Esophagus squamous epithelium (tissue), 5 donors: ENCODE data around the gene FIBP. TPM values are rescaled to one million over a fixed set of nuclear protein-coding genes. Genes with fewer than 3 reads are reported as not detected.
"Not testable (repeated sequence)": the region's sequence is repeated elsewhere in the genome, so short reads cannot be mapped to it uniquely, and the experiment has no call there.

Experiments used
- DNase-seq: peaks from one replicate; lab custom pipeline; 2025; lab: John Stamatoyannopoulos, UW
- H3K27ac ChIP-seq, 4 donors: fragments of 200-600 bp; sonication (generic); one replicate each; pipeline ENCODE4 v1.5.1; 2016 to 2019; ENCODE audit warnings: mild to moderate bottlenecking in 1 of 4
- H3K27me3 ChIP-seq, 4 donors: fragments of 200-600 bp; sonication (generic); 1 replicate in 3 of 4; 2 replicates in 1 of 4; pipeline versions ENCODE4 v1.5.1 to v1.6.0; 2017 to 2021; ENCODE audit warnings: antibody characterized with exemption in 1 of 4
- H3K36me3 ChIP-seq, 3 donors: fragments of 200-600 bp; sonication (generic); one replicate each; pipeline ENCODE4 v1.5.1; 2016 to 2019
- H3K4me1 ChIP-seq, 3 donors: fragments of 200-600 bp; sonication (generic); one replicate each; pipeline ENCODE4 v1.5.1; 2017 to 2019
- H3K4me3 ChIP-seq, 4 donors: fragments of 200-600 bp; sonication (generic); 1 replicate in 3 of 4; 2 replicates in 1 of 4; pipeline ENCODE4 v1.5.1; 2016 to 2019; ENCODE audit warnings: mild to moderate bottlenecking in 2 of 4, moderate library complexity in 1 of 4
- H3K9me3 ChIP-seq, 3 donors: fragments of 200-600 bp; sonication (generic); one replicate each; pipeline ENCODE4 v1.5.1; 2016 to 2019
- POLR2A ChIP-seq, 4 donors: fragments of 450-650 bp; IDR thresholded peaks; one replicate each; pipeline ENCODE4 v1.6.1; 2017; ENCODE audit warnings: antibody characterized with exemption in 4 of 4, mild to moderate bottlenecking in 4 of 4, moderate library complexity in 3 of 4
- WGBS, 2 donors: methylation state at CpG; one replicate each; pipeline ENCODE4 v1.1.5; 2018; 5-methylcytosine and 5-hydroxymethylcytosine counted together
- intact Hi-C: fragments of 100-400 bp; cut with DNase I; formaldehyde crosslinking; loops from one replicate; pipeline ENCODE4 v1.15.0; 2022
- total RNA-seq, 4 donors: library from RNA; depleted of rRNA; stranded (reverse); fragments of >200 nt; gene quantifications; one replicate each; pipeline ENCODE4 v1.1.0, GENCODE V29; 2016
- TF ChIP-seq, protein P1 (sequence below), 6 experiments: fragments of 450-650 bp in 4 of 6; fragments of 200-600 bp in 2 of 6; sonication (generic) in 2 of 6; IDR thresholded peaks; one replicate each; pipeline ENCODE4 v1.5.1; 2016 to 2019; ENCODE audit warnings: antibody characterized with exemption in 6 of 6, mild to moderate bottlenecking in 4 of 6, moderate library complexity in 4 of 6
- donor health status: DM: yes; HTN: yes; CAD: no.

Gene FIBP
- total RNA-seq, 4 donors from 2014 or later: 35.7 to 60.1 (median 38.4) TPM

DNA sequence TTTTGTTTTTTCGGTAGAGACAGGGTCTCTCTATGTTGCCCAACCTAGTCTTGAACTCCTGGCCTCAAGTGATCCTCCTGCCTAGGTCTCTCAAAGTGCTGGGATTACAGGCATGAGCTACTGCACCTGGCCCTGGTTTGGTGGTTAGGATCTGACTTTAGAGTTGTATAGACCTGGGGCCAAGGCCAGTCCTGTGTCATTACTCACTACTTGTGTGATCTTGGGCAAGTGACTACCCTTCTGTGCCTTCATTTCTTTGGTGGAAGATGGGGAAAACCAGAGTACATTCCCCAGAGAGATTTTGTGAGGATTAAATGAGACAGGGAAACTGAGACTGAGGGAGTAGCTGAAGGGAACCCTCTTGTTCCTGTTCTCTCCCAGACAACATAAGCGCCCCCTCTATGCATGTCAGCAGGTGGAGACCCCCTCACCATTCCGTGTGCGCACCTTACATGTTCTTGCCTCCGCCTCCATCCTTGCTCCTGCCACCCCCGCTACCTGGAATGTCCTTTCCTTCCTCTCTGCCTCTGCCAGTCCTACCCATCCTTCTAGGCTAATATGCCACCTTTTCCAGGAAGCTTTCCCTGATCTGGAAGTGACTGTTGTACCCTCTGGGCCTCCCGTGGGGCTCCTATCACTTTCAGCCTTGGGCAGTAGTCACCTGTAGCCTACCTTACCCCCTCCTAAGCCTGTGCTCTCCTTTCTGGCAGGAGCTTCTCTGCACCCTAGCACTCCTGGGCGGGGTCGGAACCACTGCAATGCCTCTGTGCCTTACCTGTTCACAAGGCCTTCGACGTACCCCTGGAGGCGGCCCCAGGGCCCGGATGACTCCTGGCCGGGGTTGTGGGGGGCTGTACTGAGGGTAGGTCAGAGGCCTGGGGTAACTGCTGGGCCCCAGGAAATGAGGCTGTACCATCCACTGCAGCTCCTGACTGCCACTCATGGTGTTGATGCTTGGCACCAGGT is 8.0 kb upstream of the FIBP start:
- no peaks in the 10 kb centered on the region for H3K9me3 ChIP-seq
- peaks cover 0 to 11% (median 0%) of the 10 kb centered on the region in 4 donors for H3K27me3 ChIP-seq
- no peak for TF ChIP-seq POLR2A (IDR thresholded peaks at IDR 0.05)
- TF ChIP-seq, protein P1, sequence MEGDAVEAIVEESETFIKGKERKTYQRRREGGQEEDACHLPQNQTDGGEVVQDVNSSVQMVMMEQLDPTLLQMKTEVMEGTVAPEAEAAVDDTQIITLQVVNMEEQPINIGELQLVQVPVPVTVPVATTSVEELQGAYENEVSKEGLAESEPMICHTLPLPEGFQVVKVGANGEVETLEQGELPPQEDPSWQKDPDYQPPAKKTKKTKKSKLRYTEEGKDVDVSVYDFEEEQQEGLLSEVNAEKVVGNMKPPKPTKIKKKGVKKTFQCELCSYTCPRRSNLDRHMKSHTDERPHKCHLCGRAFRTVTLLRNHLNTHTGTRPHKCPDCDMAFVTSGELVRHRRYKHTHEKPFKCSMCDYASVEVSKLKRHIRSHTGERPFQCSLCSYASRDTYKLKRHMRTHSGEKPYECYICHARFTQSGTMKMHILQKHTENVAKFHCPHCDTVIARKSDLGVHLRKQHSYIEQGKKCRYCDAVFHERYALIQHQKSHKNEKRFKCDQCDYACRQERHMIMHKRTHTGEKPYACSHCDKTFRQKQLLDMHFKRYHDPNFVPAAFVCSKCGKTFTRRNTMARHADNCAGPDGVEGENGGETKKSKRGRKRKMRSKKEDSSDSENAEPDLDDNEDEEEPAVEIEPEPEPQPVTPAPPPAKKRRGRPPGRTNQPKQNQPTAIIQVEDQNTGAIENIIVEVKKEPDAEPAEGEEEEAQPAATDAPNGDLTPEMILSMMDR (IDR thresholded peaks at IDR 0.05): no peak
- H3K27ac ChIP-seq: no peak overlapping the region
- DNase-seq: no peak
- peaks cover 0 to 23% (median 0%) of the 10 kb centered on the region in 3 donors for H3K36me3 ChIP-seq
- H3K4me1 ChIP-seq: peaks cover 36 to 75% (median 38%) of the 10 kb centered on the region in 3 donors
- H3K4me3 ChIP-seq: no peak overlapping the region
- intact Hi-C loops: no loop called here
- WGBS, 2 donors: 80 to 91% methylated on average over 7 to 8 of the region's 14 CpGs

DNA sequence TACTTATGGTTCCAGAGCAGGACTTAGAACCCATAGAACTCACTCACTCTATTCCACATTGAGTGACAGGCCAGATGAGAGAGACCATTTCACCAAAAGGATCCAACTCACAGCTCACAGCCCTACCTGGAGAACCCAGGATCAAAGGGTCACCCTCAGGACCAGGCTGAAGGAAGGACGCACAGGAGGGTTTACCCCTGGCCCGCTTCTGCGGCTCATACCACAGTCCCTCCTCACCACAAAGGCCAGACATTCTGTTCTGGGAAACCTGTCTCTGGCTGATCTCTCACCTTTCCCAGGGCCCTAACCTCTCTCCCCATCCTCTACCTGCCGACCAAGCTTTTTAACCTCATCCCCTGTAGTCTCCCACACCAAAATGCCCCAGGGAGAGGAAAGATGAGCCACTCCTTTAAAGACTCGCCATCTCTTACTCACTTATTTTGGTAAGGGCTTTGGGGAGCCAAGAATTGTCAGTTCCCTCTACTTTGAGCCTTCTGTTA is 7.3 kb upstream of the FIBP start:
- H3K36me3 ChIP-seq: peaks cover 0 to 23% (median 0%) of the 10 kb centered on the region in 3 donors
- DNase-seq: no peak
- TF ChIP-seq, protein P1 (IDR thresholded peaks at IDR 0.05): no peak
- no peak for TF ChIP-seq POLR2A (IDR thresholded peaks at IDR 0.05)
- no peak overlapping the region for H3K27ac ChIP-seq
- H3K27me3 ChIP-seq: peaks cover 0 to 11% (median 0%) of the 10 kb centered on the region in 4 donors
- H3K4me1 ChIP-seq: peaks cover 39 to 76% (median 41%) of the 10 kb centered on the region in 3 donors
- WGBS, 2 donors: 74 to 75% methylated on average over 5 of the region's 5 CpGs
- intact Hi-C loops: no loop called here
- no peaks in the 10 kb centered on the region for H3K9me3 ChIP-seq
- H3K4me3 ChIP-seq: no peak overlapping the region

DNA sequence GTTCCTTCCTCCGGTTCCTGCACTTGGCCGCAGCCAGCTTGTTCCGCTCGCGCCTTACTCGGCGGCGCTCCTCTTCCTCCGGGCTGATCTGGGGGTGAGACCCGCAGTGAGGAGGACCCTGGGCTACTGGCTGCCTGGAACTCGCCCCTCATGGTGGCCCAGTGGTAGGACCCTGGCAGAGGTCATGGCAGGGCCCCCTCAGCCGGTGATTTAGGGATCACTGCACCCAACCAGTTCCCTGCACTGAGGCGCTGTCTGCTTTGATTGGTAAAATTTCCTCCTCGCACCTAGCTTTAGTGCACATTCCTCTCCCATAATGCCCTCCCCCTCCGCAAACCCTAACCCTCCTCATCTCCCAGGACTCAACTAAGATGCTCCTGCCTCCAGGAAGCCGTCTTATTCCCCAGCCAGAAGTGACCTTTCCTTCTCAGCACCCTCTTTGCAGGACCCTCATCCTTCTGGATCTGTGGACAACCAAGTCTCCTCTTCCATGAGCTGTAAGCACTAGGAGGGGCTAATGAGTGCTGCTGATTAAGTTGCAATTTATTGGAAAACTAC is 5.8 kb upstream of the FIBP start:
- no peaks in the 10 kb centered on the region for H3K9me3 ChIP-seq
- TF ChIP-seq, protein P1 (IDR thresholded peaks at IDR 0.05): no peak
- TF ChIP-seq POLR2A (IDR thresholded peaks at IDR 0.05): peak in 1 of 4 donors; percentile 33
- DNase-seq: no peak
- H3K4me1 ChIP-seq: peaks cover 45 to 76% (median 45%) of the 10 kb centered on the region in 3 donors
- peak overlapping the region in 3 of 4 donors; percentile 11 to 54 (median 15) for H3K4me3 ChIP-seq
- 58 to 83% methylated on average over 6 to 11 of the region's 16 CpGs for WGBS, 2 donors
- peak overlapping the region; percentile 68 to 98 (median 97) for H3K27ac ChIP-seq
- intact Hi-C loops: no loop called here
- peaks cover 0 to 2% (median 0%) of the 10 kb centered on the region in 4 donors for H3K27me3 ChIP-seq
- peaks cover 0 to 23% (median 0%) of the 10 kb centered on the region in 3 donors for H3K36me3 ChIP-seq

DNA sequence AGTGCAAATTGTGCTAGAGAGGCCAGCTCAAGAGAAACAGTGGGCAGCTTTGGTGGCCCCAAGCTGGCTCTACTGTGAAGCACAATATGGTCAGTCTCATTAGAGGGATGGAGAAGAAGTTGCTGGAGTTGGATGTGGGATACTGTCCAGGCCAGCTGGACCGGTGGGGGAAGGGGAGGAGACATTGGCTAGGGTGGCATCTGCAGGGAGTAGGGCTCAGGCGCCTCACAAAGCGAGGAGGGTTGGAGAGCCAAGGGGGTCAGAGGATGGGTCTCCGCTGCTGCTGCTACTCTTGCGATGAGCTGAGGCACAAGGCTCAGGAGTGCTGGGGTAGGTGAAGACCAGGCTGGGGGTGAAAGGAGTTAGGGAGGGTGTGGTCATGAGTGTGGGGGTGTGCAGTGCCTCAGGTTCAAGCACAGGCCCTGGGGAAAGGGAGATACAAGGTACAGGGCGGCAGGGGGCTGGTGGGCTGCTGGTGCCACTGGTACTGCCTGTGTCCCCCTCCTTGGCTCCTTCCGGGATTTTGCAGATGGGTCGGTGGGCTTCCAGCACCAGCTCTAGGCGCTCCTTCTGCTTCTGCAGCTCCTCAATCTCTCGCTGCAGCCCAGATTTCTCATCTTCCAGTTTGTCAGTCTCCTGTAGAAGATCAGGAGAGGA is 4.5 kb upstream of the FIBP start:
- intact Hi-C loops: no loop called here
- Histone ChIP-seq H3K4me1 (peaks cover 46 to 76% (median 52%) of the 10 kb centered on the region in 3 donors), H3K27ac (peak overlapping the region; percentile 93 to 98 (median 97)), H3K4me3 (peak overlapping the region in 1 of 4 donors; percentile 83), H3K36me3 (peaks cover 0 to 23% (median 0%) of the 10 kb centered on the region in 3 donors), H3K27me3 (no peaks in the 10 kb centered on the region), H3K9me3 (no peaks in the 10 kb centered on the region)
- no peak for TF ChIP-seq POLR2A (IDR thresholded peaks at IDR 0.05)
- TF ChIP-seq, protein P1 (IDR thresholded peaks at IDR 0.05): no peak
- DNase-seq: no peak
- 62 to 78% methylated on average over 7 to 9 of the region's 10 CpGs for WGBS, 2 donors

DNA sequence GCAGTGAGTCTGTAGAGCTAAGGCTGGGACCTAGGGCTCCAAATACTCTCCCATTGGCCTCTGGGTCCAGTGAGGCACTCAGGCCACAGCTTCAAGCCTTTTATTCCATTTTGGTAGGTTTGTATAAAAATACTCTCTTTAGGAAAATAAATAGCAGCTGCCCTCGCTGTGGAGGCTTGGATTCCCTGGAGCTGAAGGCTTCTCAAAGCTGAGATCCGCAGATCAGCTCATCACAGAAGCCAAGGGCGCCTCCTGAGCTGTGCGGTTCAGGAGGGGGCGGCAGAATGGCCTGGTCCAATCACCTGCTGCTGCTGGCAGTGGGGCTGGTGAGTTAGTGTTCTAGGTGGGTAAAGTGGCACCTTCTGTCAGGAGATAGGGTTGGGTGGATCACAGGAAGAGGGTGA is 3.9 kb upstream of the FIBP start:
- 69% methylated on average over 5 of the region's 5 CpGs; no CpG with 5 or more reads in 1 of the 2 donors for WGBS, 2 donors
- DNase-seq, H3K9me3 ChIP-seq, H3K27me3 ChIP-seq, intact Hi-C loops: not testable (repeated sequence)
- peaks cover 53 to 78% (median 57%) of the 10 kb centered on the region in 3 donors for H3K4me1 ChIP-seq
- peak overlapping the region; percentile 93 to 98 (median 97) for H3K27ac ChIP-seq
- H3K4me3 ChIP-seq: peak overlapping the region in 3 of 4 donors; percentile 83 to 90 (median 83)
- H3K36me3 ChIP-seq: peaks cover 0 to 24% (median 0%) of the 10 kb centered on the region in 3 donors
